Measurements from ENCODE around the gene COG1. TPM values are rescaled to one million over a fixed set of nuclear protein-coding genes. Genes with fewer than 3 reads are reported as not detected.

Gene COG1
- total RNA-seq, 1 donor from 2014 or later: 46.1 TPM

DNA sequence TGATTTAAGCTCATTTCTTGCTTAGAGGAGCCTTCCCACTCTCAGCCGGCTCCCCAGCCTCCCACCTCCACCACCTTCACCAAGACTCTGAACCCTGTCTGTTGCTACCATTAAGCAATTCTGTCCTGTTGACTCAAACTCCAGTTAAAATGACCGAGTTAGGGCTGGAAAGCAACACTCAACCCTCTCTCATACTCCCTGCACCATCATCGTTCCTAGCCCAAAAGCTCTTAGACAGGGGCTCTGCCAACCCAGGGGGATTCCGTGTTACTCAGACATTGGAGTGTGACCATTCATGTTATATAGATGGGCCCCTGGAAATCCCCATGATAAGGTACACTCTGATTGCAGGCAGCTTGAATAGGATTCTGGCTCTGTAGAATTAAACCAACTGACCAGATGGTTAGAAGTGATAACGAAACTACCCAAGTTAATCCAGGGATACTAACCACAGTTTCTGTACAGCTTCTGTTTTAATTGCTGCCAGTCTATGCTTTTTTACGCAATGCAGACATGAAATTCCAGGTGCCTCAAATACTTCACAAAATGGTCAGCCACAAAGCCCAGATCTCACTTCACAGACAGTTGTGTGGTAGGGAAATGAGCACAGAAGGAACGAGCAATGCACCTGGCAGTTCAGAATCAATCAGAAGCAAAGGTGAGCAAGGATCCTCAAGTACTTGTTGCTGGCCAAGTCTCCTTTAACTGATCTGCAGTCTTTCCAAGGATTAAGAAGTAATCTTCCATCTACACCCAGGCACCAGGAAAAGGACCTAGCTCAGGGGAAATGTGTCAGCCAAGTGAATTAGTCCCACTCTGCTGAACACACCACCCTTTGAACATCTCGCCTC is 25.9 kb upstream of the COG1 start:
- ATAC-seq (ENCODE audit: poor library complexity) (no peak), DNase-seq (no peak)
- intact Hi-C loops (cut with DNase I): no loop called here

DNA sequence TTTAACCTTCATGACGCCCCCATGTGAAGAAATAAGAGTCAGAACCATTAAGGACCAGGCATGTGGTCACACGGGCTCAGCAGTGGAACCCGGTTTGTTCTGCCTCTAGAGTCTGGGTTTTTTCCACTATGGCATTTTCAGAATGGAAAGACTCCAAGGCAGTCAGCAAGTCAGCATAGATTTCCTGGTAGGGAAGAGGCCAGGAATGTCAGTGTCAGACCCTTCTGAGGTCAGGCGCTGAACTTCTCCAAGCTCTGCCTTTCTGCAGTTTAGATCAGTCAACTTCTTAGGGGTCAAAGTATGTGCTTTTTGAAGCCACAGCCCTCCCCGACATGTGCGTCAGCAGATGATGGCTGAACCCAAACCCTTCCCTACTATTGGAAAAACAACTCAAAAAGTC is 24.2 kb upstream of the COG1 start:
- intact Hi-C loops (cut with DNase I): no loop called here
- DNase-seq (no peak), ATAC-seq (ENCODE audit: poor library complexity) (peak; percentile 25)

DNA sequence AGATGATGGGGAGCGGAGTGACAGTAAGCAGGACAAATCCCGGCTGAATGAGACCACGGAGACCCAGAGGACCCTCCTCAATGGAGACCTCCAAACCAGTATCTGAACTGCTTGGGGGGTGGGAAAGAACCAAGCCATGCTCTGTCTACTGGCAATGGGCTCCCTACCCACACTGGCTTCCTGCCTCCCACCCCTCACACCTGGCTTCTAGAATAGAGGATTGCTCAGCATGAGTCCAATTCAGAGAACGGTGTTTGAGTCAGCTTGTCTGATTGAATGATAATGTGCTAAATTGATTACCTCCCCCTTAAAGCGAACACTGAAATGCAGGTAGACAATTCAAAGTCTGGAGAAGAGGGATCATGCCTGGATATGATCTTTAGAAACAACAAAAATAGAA is 22.5 kb upstream of the COG1 start:
- ATAC-seq (ENCODE audit: poor library complexity) (no peak), DNase-seq (no peak)
- intact Hi-C loops (cut with DNase I): no loop called here

DNA sequence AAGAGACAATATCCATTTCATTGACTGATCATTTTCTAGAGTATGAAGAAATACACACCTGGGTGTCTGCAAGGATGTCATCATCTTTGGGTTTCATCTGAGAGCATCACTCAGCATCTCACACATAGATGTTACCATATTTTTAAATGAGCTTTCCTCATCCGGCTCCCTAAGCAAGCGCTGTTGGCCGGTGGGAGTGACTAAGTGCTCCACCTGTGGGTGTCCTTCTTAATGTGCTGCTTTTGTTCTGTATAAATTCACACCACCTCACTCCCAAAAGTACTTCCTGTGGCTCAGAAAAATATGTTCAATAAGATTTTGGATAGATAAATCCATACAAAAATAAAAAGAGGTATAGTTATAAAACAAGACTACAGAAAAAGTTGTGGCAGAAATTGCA is 20.6 kb upstream of the COG1 start:
- intact Hi-C loops (cut with DNase I): no loop called here
- DNase-seq: no peak
- no peak for ATAC-seq (ENCODE audit: poor library complexity)

DNA sequence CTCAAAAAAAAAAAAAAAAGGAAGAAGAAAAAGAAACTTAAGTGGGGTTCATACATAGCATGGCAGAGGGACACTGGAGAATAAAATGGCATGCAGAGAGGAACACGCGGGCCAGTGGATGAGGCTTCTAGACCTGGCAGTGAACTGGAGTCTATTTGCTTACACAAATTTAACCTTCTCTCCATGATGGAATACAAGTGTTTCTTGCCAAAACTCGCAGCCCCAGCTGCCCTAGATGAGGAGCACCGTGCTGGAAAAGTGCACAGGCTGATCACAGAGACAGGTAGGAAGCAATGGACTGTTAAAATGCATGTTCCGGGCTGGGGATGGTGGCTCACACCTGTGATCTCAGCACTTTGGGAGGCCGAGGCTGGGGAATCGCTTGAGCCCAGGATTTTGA is 18.7 kb upstream of the COG1 start:
- ATAC-seq (ENCODE audit: poor library complexity) (no peak), DNase-seq (no peak)
- intact Hi-C loops (cut with DNase I): no loop called here

DNA sequence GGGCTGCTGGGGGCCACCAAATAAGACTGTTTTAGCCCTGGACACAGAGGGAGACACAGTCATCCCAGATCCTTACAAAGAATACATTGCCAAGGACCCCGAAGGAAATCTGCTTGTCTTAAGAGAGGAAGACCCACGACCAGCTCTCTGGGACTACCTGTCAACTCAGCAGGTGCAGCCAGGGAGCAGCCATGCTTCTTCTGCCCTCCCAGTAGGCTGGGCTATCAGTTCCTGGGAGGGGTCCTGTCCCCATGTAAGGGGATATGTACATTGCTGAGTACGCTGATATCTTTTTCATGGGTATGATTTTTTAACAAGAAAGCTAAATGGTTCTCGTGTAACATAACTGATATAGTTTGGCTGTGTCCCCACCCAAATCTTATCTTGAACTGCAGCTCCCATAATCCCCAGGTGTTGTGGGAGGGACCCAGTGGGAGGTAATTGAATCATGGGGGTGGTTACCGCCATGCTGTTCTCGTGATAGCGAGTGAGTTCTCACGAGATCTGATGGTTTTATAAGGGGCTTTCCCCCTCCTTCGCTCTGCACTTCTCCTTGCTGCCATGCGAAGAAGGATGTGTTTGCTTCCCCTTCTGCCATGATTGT is 16.8 kb upstream of the COG1 start:
- intact Hi-C loops (cut with DNase I): no loop called here
- ATAC-seq (ENCODE audit: poor library complexity) (no peak), DNase-seq (no peak)

DNA sequence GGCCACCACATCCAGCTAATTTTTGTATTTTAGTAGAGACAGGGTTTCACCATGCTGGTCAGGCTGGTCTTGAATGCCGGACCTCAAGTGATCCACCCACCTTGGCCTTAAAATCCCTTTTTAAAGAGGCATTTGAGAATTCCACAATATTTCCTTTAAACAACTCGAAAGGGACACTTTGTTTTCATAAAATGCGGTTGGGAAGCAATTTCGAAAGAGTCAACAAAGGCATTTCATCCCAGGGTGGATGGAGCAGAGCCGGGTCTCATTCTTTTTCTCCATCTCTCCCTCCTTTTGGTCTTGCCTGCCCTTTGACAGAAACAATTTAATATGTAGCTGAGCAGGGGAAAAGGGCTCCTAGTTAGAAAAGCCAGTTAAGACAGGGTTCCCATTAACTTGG is 13.5 kb upstream of the COG1 start:
- intact Hi-C loops (cut with DNase I): no loop called here
- DNase-seq (no peak), ATAC-seq (ENCODE audit: poor library complexity) (no peak)

DNA sequence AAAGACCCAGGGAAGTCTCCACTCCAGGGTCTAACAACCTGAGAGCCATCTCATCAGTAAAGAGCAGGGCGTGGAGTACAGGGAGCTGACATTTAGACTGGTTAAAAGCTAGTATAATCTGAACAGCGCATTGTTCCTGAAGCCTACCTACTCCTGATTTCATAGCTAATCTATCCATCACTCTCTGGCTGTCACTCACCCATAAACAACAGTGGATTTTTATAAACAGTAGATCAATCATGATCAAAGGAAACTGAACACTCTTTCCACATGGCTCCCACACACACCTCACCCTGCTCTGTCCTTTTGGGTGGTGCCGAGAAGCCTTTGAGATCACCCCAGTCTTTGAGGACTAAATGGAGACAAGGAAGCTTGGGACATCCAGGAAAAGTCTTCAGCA is 13.0 kb upstream of the COG1 start:
- intact Hi-C loops (cut with DNase I): loop anchor here (10.0 kb wide), 1 partner anchor 455 kb away; no protein-coding TSS in a partner anchor
- ATAC-seq (ENCODE audit: poor library complexity): no peak
- DNase-seq: no peak

DNA sequence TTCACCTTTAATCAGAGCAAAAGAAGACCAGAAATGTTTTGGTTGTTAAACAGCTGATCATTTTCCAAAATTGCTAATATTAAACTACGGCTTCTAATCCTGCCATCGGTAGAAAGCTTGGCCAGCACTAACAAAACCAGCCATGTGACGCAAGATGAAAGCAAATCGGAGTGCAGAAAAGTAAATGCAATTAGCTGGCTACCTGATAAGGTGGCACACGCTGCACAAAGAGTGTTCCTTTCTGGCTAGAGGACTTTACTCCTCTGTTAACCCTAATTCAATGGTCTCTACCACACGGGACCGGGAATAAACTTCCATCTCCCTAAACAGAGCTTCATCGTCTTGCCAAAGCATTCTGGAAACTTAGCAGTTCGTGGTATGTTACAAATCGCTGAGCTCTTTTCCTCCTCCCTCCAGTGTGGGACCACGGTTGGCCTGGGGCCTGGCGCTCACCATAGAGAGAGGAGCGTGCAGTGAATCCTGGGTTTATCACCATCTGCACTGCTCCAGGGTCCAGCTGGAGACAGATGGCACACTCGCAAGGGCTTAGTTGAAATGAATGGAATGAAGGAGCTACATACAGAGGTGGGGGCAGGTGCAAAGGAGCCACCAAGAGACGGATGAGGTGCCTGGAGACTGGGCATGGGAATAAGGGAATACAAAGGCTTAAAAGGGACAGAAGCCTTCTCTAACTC is 10.1 kb upstream of the COG1 start:
- ATAC-seq (ENCODE audit: poor library complexity) (no peak), DNase-seq (no peak)
- intact Hi-C loops (cut with DNase I): loop anchor here (10.0 kb wide), 1 partner anchor 458 kb away; no protein-coding TSS in a partner anchor

DNA sequence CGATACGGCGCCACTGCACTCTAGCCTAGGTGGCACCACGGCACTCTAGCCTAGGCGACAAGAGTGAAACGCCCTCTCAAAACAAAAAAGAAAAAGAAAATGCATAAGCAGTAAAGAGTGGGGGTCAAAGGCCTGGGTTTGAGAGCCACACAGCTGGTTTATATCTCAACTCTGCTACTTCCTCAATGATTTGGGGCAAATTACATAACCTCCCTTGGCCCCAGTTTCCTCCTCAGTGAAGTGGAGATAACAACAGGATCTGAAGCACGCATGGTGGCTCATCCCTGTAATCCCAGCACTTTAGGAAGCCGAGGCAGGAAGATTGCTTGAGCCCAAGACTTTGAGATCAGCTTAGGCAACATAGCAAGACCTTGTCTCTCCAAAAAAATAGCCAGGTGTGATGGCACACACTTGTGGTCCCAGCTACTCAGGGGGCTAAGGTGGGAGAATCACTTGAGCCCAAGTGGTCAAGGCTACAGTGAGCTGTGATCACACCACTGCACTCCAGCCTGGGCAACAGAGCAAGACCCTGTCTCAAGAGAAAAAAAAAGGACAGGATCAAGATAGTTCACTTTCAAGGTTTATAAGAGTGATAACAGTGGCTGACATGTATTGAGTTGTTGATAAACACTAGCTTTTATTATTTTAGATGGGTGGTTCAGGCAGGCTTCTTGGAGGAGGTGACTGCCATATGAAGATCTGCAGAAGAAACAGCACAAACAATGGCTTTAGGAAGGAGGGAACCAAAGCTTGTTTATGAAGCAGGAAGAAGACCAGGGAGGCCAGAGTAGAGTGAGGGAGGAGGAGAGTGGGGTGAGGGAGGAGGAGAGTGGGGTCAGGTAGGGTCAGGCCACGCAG is 8.5 kb upstream of the COG1 start:
- no peak for ATAC-seq (ENCODE audit: poor library complexity)
- no peak for DNase-seq
- intact Hi-C loops (cut with DNase I): loop anchor here (10.0 kb wide), 1 partner anchor 460 kb away; no protein-coding TSS in a partner anchor

DNA sequence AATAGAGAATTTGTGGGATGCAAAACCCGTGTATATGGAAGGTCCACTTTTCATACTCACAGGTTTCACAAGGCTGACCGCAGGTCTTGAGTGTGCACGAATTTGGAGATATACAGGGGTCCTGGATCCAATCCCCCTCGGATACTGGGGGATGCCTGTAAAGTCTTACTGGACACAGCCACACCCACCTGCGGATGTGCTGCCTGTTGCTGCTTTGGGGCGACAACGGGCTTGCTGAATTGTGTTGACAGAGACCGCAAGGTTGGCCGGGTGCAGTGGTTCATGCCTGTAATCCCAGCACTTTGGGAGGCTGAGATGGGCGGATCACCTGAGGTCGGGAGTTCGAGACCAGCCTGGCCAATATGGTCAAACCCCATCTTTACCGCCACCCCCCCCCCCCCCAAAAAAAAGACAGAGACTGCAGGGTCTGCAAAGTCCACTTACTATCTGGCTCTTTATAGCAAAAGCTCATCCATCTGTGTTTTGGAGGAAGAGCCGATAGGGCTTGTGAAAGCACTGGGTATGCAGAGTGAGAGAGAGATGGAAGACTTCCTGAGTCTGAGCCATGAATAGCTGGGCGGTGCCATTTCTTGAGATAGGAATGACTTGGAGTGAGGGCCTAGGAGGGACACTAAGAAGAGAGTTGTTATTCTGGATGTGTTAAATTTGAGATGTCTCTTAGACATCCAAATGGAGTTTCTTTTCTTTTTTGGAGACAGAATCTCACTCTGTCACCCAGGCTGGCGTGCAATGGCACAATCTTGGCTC is 6.4 kb upstream of the COG1 start:
- no peak for DNase-seq
- intact Hi-C loops (cut with DNase I): loop anchor here (10.0 kb wide), 1 partner anchor 462 kb away; no protein-coding TSS in a partner anchor
- no peak for ATAC-seq (ENCODE audit: poor library complexity)

DNA sequence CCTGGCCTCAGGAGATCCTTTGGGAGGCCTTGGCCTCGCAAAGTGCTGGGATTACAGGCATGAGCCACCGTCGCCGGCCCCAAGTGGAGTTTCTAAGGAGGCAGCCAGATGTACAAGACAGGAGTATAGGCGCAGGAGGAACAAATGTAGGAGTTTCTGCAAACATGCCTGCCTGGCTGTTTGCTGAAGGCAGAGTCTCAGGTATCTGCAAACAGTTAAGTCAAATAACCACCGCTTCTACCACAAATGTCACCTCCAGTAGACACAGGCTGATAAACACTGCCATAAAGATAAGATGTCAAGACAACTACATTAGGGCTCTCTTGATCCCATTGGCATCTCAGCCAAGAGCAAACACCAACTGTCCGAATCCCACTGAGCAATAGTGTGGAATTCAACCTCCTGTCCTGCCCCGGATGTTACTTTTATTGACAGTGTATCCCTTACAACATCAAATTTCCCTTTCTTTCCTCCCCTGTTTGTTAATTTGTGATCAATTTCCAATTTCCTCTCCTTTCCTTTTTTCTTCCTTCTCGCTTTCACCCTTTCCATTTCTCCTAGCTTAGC is 5.6 kb upstream of the COG1 start:
- DNase-seq (no peak), ATAC-seq (ENCODE audit: poor library complexity) (no peak)
- intact Hi-C loops (cut with DNase I): loop anchor here (10.0 kb wide), 1 partner anchor 462 kb away; no protein-coding TSS in a partner anchor

DNA sequence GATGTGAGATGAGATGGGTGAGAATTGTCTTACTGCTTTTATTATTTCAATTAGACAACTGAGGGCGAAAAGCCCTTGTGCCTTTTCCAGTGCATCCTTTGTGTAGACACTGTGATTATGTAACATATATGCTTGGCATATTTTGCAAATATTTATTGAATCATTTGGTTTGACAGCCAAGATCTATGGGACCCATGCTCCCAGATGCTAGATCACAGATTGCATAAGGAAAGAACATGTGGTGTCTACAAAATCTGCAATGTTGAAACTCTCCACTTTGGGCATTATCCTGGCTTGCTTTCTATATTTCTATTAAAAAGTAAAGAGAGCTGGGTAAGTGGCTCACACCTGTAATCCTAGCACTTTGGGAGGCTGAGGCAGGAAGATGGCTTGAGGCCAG is 4.8 kb upstream of the COG1 start:
- intact Hi-C loops (cut with DNase I): loop anchor here (10.0 kb wide), 1 partner anchor 463 kb away; no protein-coding TSS in a partner anchor
- ATAC-seq (ENCODE audit: poor library complexity) (no peak), DNase-seq (no peak)

DNA sequence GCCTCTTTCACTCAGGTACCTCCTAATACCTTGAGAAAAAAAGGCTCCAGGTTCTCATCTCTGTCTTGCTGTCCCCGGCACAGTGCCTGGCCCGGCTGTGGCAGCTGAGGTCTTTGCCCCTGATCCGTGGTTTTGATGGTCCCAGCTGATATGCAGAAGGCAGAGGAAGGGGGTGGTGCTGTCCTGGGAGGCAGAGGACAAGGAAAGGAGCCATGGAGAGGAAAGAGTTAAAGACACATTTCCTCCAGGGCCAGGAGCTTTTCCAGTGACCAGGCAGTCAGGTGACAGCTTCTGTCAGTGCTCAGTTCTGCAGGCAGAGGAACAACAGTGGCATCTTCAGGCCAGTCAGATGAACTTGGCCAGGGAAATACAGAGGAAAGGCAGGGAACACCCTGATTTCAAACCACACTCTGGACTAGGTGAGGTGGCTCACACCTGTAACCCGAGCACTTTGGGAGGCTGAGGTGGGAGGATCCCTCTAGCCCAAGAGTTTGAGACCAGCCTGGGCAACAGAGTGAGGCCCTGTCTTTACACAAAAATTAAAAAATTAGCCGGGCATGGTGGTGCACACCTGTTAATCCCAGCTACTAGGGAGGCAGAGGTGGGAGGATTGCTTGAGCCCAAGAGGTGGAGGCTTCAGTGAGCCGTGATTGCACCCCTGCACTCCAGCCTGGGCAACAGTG is 3.3 kb upstream of the COG1 start:
- DNase-seq (no peak), ATAC-seq (ENCODE audit: poor library complexity) (no peak)
- intact Hi-C loops (cut with DNase I): loop anchor here (5.0 to 10.0 kb wide), 2 partner anchors 43 to 465 kb away; a partner anchor contains a TSS

DNA sequence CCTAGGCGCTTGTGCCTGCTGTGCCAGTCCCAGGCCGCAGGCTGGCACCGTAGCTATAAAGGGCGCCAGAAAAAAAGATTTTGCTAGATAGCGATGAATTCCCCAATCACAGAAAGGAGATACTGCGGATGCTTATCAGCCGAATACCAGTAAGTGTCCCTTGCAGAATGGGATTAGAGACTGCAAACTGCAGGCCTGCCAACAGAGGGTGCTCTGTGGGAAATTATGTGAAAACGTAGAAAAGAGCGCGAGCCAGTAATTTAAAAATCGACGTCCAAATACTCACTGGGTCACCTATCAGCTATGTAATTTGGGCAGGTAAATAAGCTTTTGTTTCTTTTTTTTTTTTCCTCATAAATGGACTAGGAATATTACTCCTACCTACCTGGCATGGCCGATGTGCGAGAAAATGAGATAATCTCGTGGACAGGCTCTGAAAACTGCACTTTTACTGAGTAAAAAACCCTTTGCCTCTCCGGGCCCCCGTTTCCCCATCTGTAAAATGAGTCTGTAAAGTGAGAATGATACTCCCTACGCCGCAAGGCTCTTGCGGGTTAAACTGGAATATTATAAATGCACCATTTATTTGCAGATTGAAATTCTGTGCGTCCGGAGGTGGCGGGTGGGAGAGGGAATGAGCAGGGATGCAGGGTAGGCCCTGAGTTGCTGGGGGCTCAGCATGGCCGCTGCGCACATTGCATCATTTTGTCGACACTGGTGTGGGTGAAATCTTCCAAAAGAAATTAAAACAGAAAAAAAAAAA is 1.2 kb upstream of the COG1 start:
- ATAC-seq (ENCODE audit: poor library complexity) (peak; percentile 63), DNase-seq (peak; percentile 75)
- intact Hi-C loops (cut with DNase I): loop anchor here (5.0 kb wide), 1 partner anchor 41 kb away; a partner anchor contains a TSS

DNA sequence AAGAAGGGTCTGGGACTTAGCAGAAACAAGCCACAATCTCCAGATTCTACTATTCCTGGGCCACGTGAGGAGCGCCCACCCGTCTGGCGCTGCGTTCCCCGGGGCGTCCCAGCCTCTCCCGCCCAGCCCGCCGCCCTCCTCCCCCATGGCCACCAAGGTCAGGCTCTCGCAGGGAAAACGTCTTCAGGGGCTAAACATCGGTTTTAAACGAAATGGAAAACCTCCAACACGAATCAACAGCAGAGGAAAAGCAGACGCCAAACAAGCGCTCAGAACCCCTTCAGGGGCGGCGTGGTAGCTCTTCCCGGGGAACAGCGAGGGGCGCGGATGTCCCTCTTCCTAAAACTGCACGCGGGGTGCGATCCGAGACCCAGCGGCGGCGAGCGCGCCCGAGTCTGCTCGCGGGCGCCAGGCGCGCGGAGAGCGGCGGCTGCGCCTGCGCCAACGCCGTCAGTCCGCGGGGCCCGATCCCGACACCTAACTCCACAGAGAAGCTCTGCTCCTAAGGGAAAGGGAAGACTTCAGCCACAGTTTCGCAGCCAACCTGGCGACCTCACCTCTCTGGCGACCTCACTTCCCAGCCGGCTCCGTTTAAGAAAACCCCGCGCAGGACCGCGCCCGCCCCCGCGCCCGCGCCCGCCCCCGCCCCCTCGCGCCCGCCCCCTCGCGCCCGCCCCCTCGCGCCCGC is 505 bp upstream of the COG1 start:
- ATAC-seq (ENCODE audit: poor library complexity): peak; percentile 85
- intact Hi-C loops (cut with DNase I): loop anchor here (5.0 kb wide), 1 partner anchor 40 kb away; a partner anchor contains a TSS
- DNase-seq: peak; percentile 79

All from Right ventricle myocardium superior (tissue), 1 donor.